Astrocyte (in vitro differentiated cells and primary cell): ENCODE data around the gene TGFBI.

ENCODE experiments used
- CTCF ChIP-seq: IDR thresholded peaks from 2 replicates; pipeline ENCODE4 v1.5.1; 2011; ENCODE audit warnings: low read depth, mild to moderate bottlenecking, inconsistent platforms, low read length, moderate library complexity; ENCODE audit not compliant: insufficient read depth
- EZH2 ChIP-seq: IDR thresholded peaks from 2 replicates; pipeline ENCODE4 v1.6.1; 2012; ENCODE audit warnings: mild to moderate bottlenecking, low read length, inconsistent platforms; ENCODE audit not compliant: insufficient read depth

GRCh38 chr5:135978993-135979392 lies 49.8 kb upstream of the TGFBI start:
- no peak for TF ChIP-seq CTCF
- TF ChIP-seq EZH2, result no peak
